B cell (primary cell): ENCODE measurements around the gene DNAH3. TPM values are rescaled to one million over a fixed set of nuclear protein-coding genes. Genes with fewer than 3 reads are reported as not detected.

Experiments used
- ATAC-seq: fragments of 200-7000 bp; cut with Tn5 transposase; one replicate; pipeline ENCODE4 v1.10.0; 2021; ENCODE audit warnings: low read depth, mild to moderate bottlenecking, moderate number of reproducible peaks, moderate library complexity
- CTCF ChIA-PET: fragments of 350-600 bp; sonication (Branson Sonifier 250); formaldehyde crosslinking; loops from one replicate; lab custom pipeline; 2021; ENCODE audit warnings: antibody characterized with exemption, inconsistent platforms; lab: Charles Lee
- POLR2A ChIA-PET: fragments of 350-600 bp; sonication (Branson Sonifier 250); formaldehyde crosslinking; loops from one replicate; lab custom pipeline; 2021; ENCODE audit warnings: antibody characterized with exemption; lab: Charles Lee
- DNase-seq: peaks from one replicate; pipeline ENCODE4 v3.0.0; 2013
- H2AFZ ChIP-seq: 2 replicates; pipeline ENCODE4 v1.6.1; 2012; ENCODE audit warnings: mild to moderate bottlenecking, low read depth, low read length; ENCODE audit not compliant: insufficient read depth, poor library complexity, severe bottlenecking
- H3K27ac ChIP-seq, 2 donors: 1 replicate in 1 of 2; 2 replicates in 1 of 2; pipeline ENCODE4 v1.5.1; 2012 to 2013; ENCODE audit warnings: low read length in 2 of 2, mild to moderate bottlenecking in 2 of 2, moderate library complexity in 1 of 2
- H3K27me3 ChIP-seq, 4 experiments: fragments of 200-600 bp in 1 of 4; sonication (generic) in 1 of 4; replicated peaks in 1 of 4; 1 replicate in 2 of 4; 2 replicates in 2 of 4; pipeline versions ENCODE4 v1.6.1 to v1.7.0; 2013 to 2016; ENCODE audit warnings: low read length in 3 of 4, mild to moderate bottlenecking in 2 of 4, mixed read lengths in 1 of 4, moderate library complexity in 1 of 4; ENCODE audit not compliant: insufficient read depth in 4 of 4, control insufficient read depth in 3 of 4; ENCODE audit errors: control extremely low read depth in 1 of 4
- H3K36me3 ChIP-seq, 2 experiments: replicated peaks in 1 of 2; 1 replicate in 1 of 2; 2 replicates in 1 of 2; pipeline versions ENCODE4 v1.6.1 to v1.7.1; 2013; ENCODE audit warnings: low read length in 1 of 2; ENCODE audit not compliant: insufficient read depth in 2 of 2, control insufficient read depth in 1 of 2; ENCODE audit errors: control extremely low read depth in 1 of 2, extremely low read depth in 1 of 2
- H3K4me1 ChIP-seq, 2 donors: fragments of 200-600 bp in 1 of 2; sonication (generic) in 1 of 2; 1 replicate in 1 of 2; 2 replicates in 1 of 2; pipeline versions ENCODE4 v1.5.1 to v1.6.1; 2013 to 2017; ENCODE audit warnings: low read length in 2 of 2; ENCODE audit not compliant: control insufficient read depth in 2 of 2, insufficient read depth in 2 of 2
- H3K4me2 ChIP-seq: replicated peaks from 2 replicates; pipeline ENCODE3; 2012; ENCODE audit warnings: mild to moderate bottlenecking, low read depth, low read length; ENCODE audit not compliant: poor library complexity, severe bottlenecking
- H3K4me3 ChIP-seq, 5 experiments: fragments of 200-600 bp in 1 of 5; sonication (generic) in 1 of 5; 1 replicate in 3 of 5; 2 replicates in 2 of 5; pipeline versions ENCODE4 v1.5.1 to v1.7.0; 2011 to 2016; ENCODE audit warnings: low read length in 4 of 5, mild to moderate bottlenecking in 4 of 5, low read depth in 2 of 5, control low read depth in 1 of 5, moderate library complexity in 1 of 5; ENCODE audit not compliant: insufficient read depth in 1 of 5; ENCODE audit errors: control extremely low read depth in 1 of 5, extremely low read depth in 1 of 5
- H3K79me2 ChIP-seq: fragments of 200-600 bp; sonication (generic); one replicate; pipeline ENCODE4 v1.6.0; 2016; ENCODE audit warnings: low read length; ENCODE audit not compliant: control insufficient read depth, insufficient read depth
- H3K9ac ChIP-seq: fragments of 200-600 bp; sonication (generic); 2 replicates; pipeline ENCODE4 v1.6.1; 2017; ENCODE audit warnings: mild to moderate bottlenecking, low read length, moderate library complexity
- H3K9me3 ChIP-seq, 3 donors: one replicate each; pipeline versions ENCODE4 v1.6.1 to v1.7.1; 2013; ENCODE audit warnings: low read length in 2 of 3; ENCODE audit not compliant: control insufficient read depth in 2 of 3, insufficient read depth in 1 of 3; ENCODE audit errors: control extremely low read depth in 1 of 3
- H4K20me1 ChIP-seq: 2 replicates; pipeline ENCODE4 v1.6.0; 2012; ENCODE audit warnings: mild to moderate bottlenecking, low read length; ENCODE audit not compliant: insufficient read depth, control insufficient read depth, poor library complexity, severe bottlenecking
- H3K27ac Mint-ChIP-seq: one replicate; pipeline ENCODE4 v1.8.0; 2021; ENCODE audit warnings: mixed read lengths
- H3K27me3 Mint-ChIP-seq: one replicate; pipeline ENCODE4 v1.8.0; 2021; ENCODE audit warnings: mixed read lengths
- H3K4me1 Mint-ChIP-seq: one replicate; pipeline ENCODE4 v1.8.0; 2021; ENCODE audit warnings: mixed read lengths
- H3K4me3 Mint-ChIP-seq: one replicate; pipeline ENCODE4 v1.8.0; 2021; ENCODE audit warnings: mixed read lengths
- H3K9me3 Mint-ChIP-seq: one replicate; pipeline ENCODE4 v1.8.0; 2022; ENCODE audit warnings: mixed read lengths; ENCODE audit not compliant: insufficient read depth
- EZH2 ChIP-seq: IDR thresholded peaks from 2 replicates; pipeline ENCODE4 v1.6.1; 2012; ENCODE audit warnings: borderline replicate concordance, low read depth, mild to moderate bottlenecking, moderate library complexity, low read length; ENCODE audit not compliant: insufficient read depth, poor library complexity, severe bottlenecking
- WGBS: methylation state at CpG from one replicate; pipeline ENCODE4 v1.1.5; 2013; ENCODE audit warnings: missing lambda C conversion rate; ENCODE audit not compliant: insufficient coverage; 5-methylcytosine and 5-hydroxymethylcytosine counted together
- intact Hi-C: fragments of 100-400 bp; cut with micrococcal nuclease; formaldehyde crosslinking; loops from one replicate; pipeline ENCODE4 v1.10.0; 2022
- polyA plus RNA-seq: library from polyadenylated mRNA; depleted of rRNA; stranded (reverse); fragments of >200 nt; gene quantifications from 2 replicates; pipeline ENCODE4 v1.2.3, GENCODE V29; 2012
- total RNA-seq, 2 donors: library from RNA; stranded (reverse); fragments of 120-200 nt in 1 of 2; gene quantifications; 1 replicate in 1 of 2; 2 replicates in 1 of 2; pipeline versions ENCODE4 v1.2.3 to v1.2.4, GENCODE V29; 2013 to 2022
- TF ChIP-seq, protein P1 (sequence below): fragments of 200-600 bp; IDR thresholded peaks from one replicate; pipeline ENCODE4 v1.8.0; 2022; ENCODE audit warnings: antibody characterized with exemption, mild to moderate bottlenecking

The DNAH3 gene
- total and polyA plus RNA-seq, 2 donors (not counting 1 experiment from before 2014, with no cell fraction given): not detected

DNA sequence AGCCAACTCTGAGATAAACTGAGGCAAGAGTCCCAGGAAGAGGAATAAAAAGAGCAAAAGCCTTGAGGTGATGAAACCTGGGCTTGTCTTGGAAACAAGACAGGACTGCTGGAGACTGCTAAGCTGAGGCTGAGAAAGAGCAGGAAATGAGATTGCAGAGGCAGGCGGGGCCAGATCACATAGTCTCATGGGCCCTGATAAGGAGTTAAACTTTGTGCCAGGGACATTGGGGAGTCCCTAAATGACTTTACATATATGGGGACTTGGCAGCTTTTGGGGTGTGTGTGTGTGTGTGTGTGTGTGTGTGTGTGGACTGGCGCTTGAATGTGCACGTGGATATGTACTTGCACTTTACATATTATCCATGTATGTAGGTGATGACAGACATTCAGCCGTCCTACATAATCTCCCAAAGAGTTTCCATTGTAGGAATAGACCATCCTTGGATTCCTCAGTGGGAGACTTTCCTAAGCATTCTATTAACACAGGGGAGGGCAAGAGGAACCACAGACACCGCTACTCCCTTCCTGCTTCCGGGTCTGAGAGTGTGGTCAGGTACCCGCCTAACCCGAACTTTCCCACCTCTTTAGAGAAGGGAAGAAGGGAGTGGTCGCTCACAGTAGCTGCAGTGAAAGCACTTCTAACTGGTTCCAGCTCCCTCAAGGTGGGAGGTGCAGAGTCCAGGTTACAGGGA lies 127.0 kb downstream of the DNAH3 start:
- Histone ChIP-seq H2AFZ (peak overlapping the region; percentile 4), H3K9ac (no peak overlapping the region), H3K27me3 (peaks cover 0 to 3% (median 0%) of the 10 kb centered on the region in 4 experiments), H3K36me3 (no peaks in the 10 kb centered on the region), H3K4me1 (no peaks in the 10 kb centered on the region), H3K4me3 (no peak overlapping the region), H3K79me2 (no peaks in the 10 kb centered on the region), H3K9me3 (peaks cover 0 to 3% (median 0%) of the 10 kb centered on the region in 3 donors), H4K20me1 (no peaks in the 10 kb centered on the region), H3K27ac (no peak overlapping the region), H3K4me2 (no peak overlapping the region)
- Mint-ChIP-seq H3K27me3 (peaks cover 14% of the 10 kb centered on the region), H3K9me3 (no peaks in the 10 kb centered on the region), H3K27ac (no peak overlapping the region), H3K4me3 (no peak overlapping the region), H3K4me1 (no peaks in the 10 kb centered on the region)
- no CpG with 5 or more reads among the region's 9 CpGs for WGBS
- POLR2A ChIA-PET: no interaction called here
- DNase-seq (no peak), ATAC-seq (no peak)
- CTCF ChIA-PET: no interaction called here
- intact Hi-C loops: no loop called here
- TF ChIP-seq, protein P1, sequence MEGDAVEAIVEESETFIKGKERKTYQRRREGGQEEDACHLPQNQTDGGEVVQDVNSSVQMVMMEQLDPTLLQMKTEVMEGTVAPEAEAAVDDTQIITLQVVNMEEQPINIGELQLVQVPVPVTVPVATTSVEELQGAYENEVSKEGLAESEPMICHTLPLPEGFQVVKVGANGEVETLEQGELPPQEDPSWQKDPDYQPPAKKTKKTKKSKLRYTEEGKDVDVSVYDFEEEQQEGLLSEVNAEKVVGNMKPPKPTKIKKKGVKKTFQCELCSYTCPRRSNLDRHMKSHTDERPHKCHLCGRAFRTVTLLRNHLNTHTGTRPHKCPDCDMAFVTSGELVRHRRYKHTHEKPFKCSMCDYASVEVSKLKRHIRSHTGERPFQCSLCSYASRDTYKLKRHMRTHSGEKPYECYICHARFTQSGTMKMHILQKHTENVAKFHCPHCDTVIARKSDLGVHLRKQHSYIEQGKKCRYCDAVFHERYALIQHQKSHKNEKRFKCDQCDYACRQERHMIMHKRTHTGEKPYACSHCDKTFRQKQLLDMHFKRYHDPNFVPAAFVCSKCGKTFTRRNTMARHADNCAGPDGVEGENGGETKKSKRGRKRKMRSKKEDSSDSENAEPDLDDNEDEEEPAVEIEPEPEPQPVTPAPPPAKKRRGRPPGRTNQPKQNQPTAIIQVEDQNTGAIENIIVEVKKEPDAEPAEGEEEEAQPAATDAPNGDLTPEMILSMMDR: no peak
- TF ChIP-seq EZH2: no peak

DNA sequence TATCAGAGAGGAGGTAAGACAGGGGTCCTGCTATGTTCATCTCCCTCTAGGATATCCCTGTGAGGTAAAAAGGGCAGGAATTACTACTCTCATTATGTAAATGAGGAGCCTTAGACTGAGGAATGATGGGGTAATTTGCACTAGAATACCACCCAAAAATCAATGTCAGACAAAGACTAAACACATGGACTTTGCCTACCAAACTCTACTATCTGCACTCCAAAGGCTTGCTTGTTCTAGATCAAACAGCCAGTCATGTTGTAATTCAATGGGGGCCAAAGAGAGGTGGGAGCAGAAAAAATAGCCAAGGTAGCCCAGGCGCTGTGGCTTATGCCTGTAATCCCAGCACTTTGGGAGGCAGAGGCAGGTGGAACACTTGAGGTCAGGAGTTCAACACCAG lies 129.3 kb downstream of the DNAH3 start:
- no peak overlapping the region for H3K27ac Mint-ChIP-seq
- no peaks in the 10 kb centered on the region for H3K4me1 ChIP-seq
- no peaks in the 10 kb centered on the region for H3K79me2 ChIP-seq
- H3K9me3 Mint-ChIP-seq: no peaks in the 10 kb centered on the region
- peaks cover 0 to 3% (median 0%) of the 10 kb centered on the region in 3 donors for H3K9me3 ChIP-seq
- ChIA-PET POLR2A (no interaction called here), CTCF (no interaction called here)
- no peak for ATAC-seq
- no peak overlapping the region for H3K4me3 Mint-ChIP-seq
- H3K27ac ChIP-seq: no peak overlapping the region
- H2AFZ ChIP-seq: no peak overlapping the region
- whole genome bisulfite sequencing: 100% methylated on average over 1 of the region's 1 CpG
- TF ChIP-seq, protein P1: no peak
- no peak for TF ChIP-seq EZH2
- DNase-seq: no peak
- no peak overlapping the region for H3K9ac ChIP-seq
- peaks cover 11% of the 10 kb centered on the region for H3K27me3 Mint-ChIP-seq
- no peak overlapping the region for H3K4me2 ChIP-seq
- H3K36me3 ChIP-seq: no peaks in the 10 kb centered on the region
- no peaks in the 10 kb centered on the region for H3K4me1 Mint-ChIP-seq
- no peak overlapping the region for H3K4me3 ChIP-seq
- H3K27me3 ChIP-seq: peaks cover 0 to 3% (median 0%) of the 10 kb centered on the region in 4 experiments
- no peaks in the 10 kb centered on the region for H4K20me1 ChIP-seq
- intact Hi-C loops: no loop called here
